ENCODE results near the gene JAML.
"Not testable (repeated sequence)": the region's sequence is repeated elsewhere in the genome, so short reads cannot be mapped to it uniquely, and the experiment has no call there.

The JAML gene

DNA sequence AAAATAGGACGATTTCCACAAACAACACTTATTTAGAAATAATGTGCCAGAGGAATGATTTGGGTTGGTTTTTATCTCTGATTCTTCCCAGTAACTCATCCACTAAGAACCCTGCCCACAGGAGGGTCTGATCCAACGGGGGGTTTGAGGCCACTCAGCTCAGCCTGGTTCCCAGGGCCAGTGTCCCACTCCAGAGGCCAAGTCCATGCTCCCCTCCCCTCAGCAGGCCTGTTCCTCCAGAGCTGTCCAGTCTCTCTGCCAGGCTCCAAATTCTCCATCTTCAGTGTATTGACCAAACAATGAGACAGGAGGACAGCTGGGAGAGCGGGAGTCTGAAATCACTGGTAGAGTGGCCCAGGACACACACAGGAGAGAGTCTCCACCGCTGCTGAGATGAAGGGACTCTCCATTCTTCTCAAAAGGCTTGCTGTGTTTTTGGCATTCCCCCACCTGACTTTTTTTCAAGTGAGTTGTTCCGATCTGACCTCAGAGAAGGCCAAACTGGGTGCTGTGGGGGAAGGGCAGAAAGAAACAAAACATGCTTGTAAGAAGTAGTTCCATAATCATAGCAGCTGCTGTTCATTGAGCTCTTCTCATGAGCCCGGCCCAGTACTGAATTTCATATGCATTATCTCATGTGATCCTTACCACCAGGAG lies 30.8 kb downstream of the JAML start:
- DNase-seq (ENCODE audit: low spot score), result no peak

- DNase-seq (ENCODE audit: low spot score), result not testable (repeated sequence)
Observed at GRCh38 chr11:118192817-118193216, 32.0 kb downstream of the JAML start.

- DNase-seq (ENCODE audit: low spot score), result not testable (repeated sequence)
Observed at GRCh38 chr11:118190942-118191506, 33.8 kb downstream of the JAML start.

DNA sequence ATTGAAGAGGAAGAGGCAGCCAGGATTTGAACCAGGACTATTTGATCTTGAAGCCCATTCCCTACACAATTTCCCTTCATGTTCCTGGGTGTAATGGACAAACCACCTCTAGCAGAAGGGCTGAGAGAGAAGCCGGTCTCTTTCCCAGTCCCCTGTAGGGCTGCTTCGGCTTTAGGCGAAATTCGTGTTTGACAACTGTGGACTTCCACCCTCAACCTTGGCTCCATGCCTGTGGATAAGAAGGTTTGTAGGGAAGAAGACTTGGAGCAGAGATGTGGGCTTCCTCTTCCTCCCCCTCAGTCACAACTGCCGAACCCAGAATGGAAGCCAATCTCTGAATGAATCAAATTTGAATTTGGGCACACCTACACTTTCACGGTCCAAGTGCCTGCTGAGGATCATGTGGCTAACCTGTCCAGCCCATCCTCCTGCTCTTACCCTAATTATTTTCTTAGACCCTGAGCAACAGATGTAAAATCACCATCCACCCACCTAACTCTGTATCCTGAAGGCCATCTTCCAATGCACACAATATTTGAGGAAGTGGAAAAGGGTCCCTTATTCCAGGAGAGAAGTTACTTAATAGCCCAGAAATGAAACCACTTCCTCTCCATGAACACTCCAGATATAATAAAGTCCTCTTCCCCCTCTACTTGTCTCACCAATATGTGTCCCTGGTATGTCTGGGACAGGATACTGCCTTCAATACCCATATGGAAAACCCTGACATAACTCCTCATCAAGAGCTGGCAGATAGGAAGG lies 38.3 kb downstream of the JAML start:
- DNase-seq (ENCODE audit: low spot score), result no peak

GRCh38 chr11:118184784-118185579 lies 39.8 kb downstream of the JAML start:
- DNase-seq (ENCODE audit: low spot score), result no peak

DNA sequence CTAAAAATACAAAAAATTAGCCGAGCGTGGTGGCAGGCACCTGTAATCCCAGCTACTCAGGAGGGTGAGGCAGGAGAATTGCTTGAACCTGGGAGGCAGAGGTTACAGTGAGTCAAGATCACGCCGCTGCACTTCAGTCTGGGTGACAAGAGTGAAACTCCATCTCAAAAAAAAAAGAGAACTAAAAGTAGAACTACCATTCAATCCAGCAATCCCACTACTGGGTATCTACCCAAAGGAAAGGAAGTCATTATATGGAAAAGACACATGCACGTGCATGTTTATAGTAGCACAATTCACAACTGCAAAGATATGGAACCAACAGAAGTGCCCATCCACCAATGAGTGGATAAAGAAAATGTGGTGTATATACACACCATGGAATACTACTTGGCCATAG lies 41.1 kb downstream of the JAML start:
- DNase-seq (ENCODE audit: low spot score), result not testable (repeated sequence)

DNA sequence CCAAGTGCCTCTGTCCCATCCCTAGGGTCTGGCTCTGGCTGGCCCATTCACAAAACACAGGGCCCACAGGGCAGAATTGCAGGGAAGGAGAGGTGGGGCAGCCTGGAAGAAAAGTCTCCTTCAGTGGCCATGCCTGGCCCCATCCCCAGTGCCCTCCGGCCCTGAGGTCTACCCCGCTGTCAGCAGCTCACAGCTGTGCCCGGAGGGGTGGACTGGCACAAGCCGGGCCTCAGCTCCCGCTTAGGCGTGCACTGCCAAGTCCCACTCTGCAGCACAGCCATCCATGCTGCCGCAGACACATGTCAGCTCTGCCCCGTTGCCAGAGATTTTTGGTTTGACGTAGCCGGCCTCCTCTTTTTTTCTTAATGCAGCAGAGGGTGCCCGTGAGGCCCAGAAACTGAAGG lies 44.5 kb downstream of the JAML start:
- no peak for DNase-seq (ENCODE audit: low spot score)

DNA sequence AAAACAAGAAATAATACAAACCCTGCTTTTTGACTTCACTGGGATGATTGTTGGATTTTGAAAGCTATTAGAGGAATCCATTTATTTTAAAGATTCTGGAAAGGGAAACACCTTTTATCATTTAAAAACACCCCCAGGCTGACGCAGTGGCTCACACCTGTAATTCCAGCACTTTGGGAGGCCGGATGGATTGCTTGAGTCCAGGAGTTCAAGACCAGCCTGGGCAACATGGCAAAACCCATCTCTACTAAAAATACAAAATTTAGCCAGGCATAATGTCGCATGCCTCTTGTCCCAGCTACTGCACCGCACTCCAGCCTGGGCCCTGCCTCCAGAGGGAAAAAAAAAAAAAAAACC lies 48.1 kb downstream of the JAML start:
- DNase-seq (ENCODE audit: low spot score), result no peak

- DNase-seq (ENCODE audit: low spot score), result no peak
Observed at GRCh38 chr11:118175993-118176777, 48.6 kb downstream of the JAML start, which contains the start of gene SCN2B. Gene SCN2B, minus strand, starts transcription at chr11:118176639. Its CDS starts 208 bp downstream, at chr11:118176431.

DNA sequence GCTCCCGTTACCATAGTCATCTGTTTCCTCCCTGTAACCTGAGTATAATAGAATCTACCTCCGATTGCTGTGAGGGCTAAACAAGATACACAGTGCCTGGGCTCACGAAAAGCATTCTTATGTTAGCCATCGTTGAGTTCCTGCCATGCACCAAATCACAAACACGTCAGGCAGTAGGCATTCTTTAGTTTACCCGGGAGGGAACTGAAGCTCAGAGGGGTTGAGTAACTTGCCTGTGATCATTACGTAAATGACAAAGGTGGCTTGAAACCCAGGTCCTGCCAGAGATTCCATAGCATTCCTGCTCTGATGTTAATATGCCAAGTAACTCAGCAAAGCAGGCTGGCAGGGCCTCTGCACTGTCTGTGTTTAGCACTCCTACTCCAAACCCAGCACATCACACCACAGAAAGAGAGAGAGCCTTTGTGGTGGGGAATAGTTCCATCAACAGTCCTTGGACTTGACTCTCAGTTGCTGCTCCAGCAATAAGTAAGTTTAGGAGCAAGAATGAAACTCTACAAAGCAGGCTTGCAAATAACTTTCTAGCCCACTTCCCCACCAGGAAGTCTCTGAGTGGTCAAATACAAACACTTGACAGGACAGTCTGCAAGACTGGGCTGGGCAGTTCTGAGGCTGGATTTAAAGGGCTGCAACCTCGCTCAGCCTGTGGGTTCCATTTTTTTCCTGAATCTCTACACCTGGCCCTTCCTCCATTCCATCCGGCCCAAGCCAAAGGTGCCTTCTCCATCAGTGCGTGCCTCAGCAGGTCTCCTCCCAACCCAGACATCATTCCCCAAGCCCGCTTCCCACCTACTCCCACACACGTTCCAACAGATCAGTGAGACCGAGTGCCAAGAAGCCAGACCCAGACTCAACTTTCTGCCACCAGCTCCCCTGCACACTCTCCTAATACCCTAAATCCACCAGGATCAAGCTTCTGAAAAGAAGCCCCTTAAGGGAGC lies 49.5 kb downstream of the JAML start:
- DNase-seq (ENCODE audit: low spot score), result no peak

DNA sequence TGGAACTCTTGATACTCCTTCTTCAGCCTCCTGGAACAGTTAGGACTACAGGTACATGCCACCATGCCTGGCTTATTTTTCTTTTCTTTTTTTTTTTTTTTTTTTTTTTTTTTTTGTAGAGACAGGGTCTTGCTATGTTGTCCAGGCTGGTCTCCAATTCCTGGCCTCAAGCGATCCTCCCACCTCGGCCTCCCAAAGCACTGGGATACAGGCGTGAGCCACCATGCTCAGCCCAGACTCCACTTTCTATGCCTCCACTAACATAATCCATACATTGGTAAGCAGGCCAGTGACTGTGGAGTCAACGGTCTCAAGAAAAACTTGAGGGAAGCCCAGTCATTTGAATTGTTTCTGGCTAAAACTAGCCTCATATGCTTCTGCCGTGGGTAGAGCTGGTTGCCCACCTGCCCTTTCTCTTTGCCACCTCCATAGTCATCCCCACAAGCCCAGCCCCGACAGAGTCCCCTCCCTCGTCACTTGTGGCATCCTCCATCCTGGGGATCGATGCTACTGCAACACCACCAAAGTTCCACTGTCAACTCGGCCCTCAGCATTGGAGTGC lies 50.7 kb downstream of the JAML start:
- DNase-seq (ENCODE audit: low spot score), result no peak

DNA sequence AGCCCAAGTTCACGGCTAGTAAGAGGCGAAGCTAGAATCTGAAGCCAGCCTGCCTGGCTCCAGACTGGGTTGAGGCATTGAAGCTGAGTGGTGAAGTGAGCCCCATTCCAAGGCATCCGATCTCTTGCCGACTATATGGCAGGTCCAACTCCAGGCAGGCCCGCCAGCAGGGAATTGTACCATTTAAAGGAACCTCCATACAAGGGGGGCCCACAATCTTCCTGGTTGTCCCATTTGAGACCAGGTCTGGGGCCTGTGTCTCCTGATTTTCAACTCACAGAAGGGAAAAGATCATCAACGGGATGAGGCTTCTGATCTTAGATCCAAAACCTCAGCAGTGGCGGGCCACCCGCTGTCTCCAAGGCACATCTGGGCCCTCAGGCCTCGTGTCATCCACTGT lies 52.5 kb downstream of the JAML start:
- no peak for DNase-seq (ENCODE audit: low spot score)

DNA sequence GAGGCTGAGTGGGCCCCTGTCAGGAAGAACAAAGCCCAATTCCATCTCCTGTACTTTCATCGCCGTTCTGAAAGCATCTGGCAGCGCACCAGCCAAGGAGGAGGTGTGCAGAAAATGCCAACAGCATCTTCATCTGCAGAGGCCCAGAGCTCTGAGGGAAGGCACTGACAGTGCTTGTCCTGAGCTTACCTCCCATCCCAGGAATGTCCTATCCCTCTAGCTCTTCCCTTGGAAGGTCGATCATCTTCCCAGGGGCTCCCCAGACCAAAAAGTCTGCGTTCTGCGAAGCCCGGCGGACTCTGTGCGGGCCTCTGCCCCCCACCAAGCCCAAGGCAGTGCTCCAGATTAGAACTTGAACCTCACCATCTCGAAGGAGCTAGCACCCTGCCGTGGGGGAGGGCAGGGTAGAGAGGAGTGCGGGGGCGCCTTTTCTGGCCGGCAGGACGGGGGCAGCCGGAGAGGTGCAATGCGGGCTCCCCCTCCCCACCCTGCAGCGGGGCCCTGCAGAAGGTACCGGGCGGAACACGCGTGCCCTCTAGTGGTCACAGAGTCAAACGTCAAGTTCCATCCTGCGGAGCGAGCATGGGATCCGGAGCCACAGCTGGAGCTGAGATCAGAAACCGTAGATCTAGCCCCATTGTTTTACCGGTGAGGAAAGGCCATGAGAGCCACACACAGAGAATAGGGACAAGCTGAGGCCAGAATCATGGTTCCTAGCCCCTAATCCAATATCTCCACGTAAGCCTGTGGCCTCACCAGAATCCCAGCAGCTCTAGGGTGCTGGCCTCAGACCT lies 53.3 kb downstream of the JAML start:
- peak; percentile 72 for DNase-seq (ENCODE audit: low spot score)

DNA sequence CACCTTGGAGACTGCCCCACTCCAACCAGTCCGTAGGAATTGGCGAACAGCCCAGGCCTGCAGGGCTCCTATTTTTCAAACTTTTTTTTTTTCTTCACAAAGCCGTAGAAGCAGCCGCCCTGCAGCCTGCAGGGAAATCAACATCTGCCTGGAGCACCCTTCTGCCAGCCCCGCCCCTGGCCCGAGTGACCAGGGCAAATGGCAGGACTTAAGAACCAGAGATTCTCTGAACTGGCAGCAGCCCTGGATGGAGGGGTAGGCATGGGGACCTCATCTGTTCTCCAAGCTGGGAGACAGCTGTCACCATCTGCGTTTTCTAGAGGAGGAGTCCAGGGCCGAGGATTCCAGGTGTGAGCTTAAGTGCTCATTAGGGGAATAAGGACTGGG lies 53.9 kb downstream of the JAML start:
- no peak for DNase-seq (ENCODE audit: low spot score)

DNA sequence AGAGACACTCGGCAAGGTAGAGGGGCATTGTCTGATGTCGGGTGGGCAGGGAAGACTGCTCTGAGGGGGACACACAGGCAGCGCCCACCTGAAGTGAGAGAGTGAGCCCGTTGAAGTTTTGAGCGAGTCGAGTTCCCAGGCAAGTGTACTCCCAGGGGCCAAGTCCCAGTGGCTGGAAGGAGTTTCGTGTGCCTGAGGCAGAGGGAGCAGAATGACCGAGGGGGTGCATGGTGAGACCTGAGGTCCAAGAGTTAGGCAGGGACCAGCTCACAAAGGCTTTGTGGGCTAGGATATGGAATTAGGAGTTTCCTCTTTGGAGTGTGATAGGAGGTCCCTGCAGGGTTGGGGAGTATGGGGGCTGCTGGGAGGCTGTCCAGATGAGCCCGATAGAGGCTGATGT lies 54.6 kb downstream of the JAML start:
- no peak for DNase-seq (ENCODE audit: low spot score)

DNA sequence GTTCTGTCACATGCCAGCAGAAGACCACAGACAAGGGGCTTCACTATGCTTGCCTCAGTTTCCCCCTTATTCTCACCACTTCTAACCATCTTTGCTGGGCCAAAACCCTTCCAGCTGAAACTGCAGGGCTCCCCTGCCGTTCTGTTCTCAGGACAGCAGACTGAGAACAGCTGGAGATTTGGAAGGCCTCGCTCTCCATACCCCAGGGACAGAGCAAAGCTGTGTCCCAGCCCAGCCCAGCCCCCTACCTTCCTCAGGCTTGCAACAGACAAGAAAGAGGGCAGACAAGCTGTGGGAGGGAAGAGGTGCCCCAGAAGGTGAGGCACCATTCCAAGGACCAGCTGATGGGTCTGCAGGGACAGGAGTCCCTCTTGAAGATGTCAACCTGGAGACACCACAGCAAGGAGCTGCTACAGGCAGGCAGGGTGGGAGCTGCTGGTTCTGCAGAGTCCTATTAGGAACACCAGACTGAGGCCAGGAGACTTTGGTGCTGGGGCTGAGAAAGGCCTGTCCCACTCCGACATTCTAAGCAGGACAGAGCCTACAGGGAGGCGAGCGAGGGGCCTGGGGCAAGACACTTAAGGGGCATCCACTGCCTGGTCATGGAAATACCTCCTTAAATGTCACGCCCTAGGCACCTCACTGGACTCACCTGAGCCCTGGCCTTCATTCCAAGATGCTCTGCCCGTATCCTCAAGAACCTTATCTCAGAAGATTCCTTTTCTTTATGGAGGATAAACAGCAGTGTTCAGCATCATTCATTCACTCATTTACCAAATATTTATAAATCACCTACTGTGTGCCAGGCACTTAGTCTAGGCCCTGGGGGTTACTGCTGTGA lies 55.3 kb downstream of the JAML start:
- no peak for DNase-seq (ENCODE audit: low spot score)

GRCh38 chr11:118168751-118169150 lies 56.1 kb downstream of the JAML start:
- no peak for DNase-seq (ENCODE audit: low spot score)

- DNase-seq (ENCODE audit: low spot score), result no peak
Observed at GRCh38 chr11:118168316-118168715, 56.5 kb downstream of the JAML start.

- DNase-seq (ENCODE audit: low spot score), result no peak
Observed at GRCh38 chr11:118167906-118168305, 56.9 kb downstream of the JAML start.

All from COLO829 (cell line).